ENCODE data around the gene ST6GALNAC6.

DNA sequence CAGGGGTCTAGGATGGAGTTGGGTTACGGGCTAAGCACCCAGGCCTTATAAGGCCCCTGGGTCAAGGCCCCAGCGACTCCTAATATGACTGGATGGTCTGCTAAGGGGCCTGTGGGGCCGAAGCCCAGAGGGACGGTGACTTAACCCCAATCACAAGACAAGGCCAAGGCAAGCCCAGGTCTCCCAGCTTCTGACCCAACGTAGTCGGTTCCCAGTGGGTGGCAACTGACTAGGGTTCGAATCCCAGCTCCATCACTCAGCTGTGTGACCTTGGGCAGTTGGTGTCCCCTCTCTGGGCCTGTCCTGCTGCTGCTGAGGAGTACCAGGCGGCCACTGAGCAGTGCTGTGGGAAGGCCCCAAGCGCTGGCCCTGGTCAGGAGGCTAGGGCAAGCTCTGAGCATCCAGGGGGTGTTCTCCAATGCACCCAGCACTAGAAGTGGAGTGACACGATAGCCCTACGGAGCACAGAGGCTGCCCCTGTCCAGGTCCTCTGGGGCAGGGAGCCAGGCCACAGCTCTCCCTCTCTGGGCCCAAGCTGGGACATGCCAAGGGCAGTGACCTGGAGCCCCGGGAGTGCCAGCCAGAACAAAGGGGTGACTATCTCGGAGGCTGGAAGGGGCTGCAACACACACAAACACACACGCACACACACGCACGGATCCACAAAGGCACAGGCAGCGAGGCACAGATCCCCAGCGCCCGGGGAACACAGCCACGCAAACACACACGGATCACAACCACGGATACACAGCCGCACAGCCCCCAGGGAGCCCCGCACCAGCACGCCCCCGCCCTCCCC lies 22.4 kb downstream of the ST6GALNAC6 start:
- no peak for TF ChIP-seq POLR2A (IDR thresholded peaks at IDR 0.05)
- TF ChIP-seq, protein P1, sequence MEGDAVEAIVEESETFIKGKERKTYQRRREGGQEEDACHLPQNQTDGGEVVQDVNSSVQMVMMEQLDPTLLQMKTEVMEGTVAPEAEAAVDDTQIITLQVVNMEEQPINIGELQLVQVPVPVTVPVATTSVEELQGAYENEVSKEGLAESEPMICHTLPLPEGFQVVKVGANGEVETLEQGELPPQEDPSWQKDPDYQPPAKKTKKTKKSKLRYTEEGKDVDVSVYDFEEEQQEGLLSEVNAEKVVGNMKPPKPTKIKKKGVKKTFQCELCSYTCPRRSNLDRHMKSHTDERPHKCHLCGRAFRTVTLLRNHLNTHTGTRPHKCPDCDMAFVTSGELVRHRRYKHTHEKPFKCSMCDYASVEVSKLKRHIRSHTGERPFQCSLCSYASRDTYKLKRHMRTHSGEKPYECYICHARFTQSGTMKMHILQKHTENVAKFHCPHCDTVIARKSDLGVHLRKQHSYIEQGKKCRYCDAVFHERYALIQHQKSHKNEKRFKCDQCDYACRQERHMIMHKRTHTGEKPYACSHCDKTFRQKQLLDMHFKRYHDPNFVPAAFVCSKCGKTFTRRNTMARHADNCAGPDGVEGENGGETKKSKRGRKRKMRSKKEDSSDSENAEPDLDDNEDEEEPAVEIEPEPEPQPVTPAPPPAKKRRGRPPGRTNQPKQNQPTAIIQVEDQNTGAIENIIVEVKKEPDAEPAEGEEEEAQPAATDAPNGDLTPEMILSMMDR (IDR thresholded peaks at IDR 0.05) = no peak

Data from lower leg skin (tissue), 3 donors.